HG03108 (cell line): ENCODE results near the gene REEP2.

Experiments used
- ATAC-seq: cut with Tn5 transposase; IDR thresholded peaks from one replicate; pipeline ENCODE4 v1.9.1; 2021; ENCODE audit warnings: moderate library complexity; ENCODE audit not compliant: unreplicated experiment

The REEP2 gene

DNA sequence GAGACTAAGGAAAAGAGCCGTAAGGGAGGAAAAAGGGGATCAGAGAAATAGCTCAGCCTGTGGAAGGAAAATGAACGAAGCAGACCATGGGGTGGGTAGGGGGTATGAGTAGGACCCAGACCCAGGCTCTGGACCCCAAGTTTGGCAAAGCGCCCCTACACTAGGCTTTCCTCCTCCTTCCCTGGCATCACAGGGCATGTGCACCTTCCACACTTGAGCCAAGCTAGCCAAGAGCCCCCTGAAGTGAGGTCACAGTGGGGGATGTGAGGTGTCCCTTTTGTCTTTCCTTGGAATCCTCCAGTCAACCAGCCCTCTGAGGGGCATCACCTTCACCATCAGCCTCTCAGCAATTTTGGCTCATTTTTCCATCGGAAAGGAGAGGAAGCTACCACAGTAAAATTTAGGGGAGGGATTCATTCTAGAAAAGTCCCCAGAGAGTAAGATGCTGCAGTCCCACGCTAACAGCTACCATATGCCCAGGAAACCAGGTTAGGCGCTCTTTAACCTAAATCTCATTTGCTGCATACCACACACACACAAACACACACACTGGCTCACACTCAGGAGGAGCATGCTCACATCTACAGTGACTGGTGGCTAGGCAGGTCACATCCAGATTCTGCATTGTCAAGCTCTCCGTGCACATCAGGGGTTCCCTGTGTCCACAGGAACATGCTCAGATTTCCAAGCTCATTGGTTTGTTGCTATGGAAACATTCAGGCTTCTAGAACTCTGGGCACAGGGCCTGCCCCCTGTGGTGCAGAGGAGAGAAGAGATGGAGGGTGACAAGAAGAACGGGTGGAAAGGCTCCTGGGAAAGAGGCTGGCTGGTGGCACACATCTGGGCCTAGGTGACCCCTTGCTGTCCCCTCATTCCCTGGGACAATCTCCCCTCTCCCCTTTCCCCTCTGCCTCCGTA, 9.9 kb downstream of the REEP2 start:
- no peak for ATAC-seq

DNA sequence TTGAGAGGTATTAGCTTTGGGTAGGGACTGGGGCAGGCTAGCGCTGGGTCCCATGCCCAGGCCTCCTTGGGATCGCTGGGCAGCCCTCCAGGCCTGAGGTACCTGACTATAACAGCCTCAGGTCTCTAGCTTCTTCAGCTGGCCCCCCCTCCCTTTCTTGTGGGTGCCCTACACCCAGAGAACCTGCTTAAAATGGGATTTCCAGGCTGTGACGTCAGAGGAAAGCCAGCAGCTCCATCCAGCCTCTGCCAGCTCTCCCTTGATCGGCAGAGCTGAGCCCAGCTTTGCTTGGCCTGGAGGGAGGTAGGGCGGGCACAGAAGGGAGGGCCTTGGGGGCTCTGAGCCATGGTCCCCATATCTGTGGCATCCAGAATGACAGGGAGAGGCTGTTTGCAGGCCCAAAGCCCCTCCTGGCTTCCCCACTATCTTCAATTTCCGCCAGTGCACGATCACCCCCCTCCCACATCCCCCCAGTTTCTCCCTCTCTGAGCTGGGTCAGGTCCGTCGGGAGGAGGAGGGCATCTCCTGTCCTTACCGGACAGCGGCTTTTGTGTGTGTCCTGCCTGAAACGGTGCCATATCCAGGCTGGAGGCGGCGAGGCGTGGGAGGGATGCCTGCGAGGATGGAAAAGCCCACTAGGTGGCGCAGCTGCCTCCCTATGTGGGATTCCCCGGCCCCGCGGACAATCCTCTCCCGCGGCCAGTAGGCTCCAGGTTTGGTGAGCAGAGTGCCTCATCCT, 10.8 kb downstream of the REEP2 start:
- ATAC-seq: peak; percentile 70

DNA sequence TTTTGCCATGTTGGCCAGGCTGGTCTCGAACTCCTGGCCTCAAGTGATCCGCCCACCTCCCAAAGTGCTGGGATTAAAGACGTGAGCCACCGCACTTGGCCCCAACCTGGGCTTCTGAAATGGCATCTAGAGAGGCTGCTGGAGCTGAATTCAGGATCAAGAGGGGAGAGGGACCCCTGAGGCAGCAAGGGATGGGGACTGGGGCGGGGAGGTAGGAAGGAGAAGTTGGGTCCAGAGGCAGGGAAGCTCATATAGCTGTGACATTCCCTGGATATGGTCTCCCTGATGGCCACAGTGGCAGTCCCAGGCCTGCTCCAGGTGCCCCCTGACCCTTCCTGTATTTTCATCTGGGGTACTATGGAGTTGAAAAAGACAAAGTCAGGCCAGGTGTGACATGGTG, 12.1 kb downstream of the REEP2 start:
- no peak for ATAC-seq

DNA sequence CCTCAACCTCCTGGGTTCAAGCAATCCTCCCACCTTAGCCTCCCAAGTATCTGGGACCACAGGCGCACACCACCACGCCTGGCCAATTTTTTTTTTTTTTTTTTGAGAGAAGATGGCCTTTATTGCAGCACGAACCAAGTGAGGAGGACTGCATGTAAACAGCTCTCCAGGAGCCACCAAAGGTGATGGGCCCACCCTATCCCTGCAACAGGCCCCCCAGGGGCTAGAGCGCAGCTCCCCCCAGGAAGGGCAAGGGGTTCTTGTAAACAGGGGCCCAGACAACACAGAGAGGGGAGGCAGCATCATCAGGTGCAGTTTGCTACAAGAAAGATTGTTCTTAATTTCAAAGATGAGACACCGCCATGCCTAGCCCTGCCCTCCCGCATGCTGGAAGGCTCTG, 13.9 kb downstream of the REEP2 start:
- ATAC-seq: no peak

DNA sequence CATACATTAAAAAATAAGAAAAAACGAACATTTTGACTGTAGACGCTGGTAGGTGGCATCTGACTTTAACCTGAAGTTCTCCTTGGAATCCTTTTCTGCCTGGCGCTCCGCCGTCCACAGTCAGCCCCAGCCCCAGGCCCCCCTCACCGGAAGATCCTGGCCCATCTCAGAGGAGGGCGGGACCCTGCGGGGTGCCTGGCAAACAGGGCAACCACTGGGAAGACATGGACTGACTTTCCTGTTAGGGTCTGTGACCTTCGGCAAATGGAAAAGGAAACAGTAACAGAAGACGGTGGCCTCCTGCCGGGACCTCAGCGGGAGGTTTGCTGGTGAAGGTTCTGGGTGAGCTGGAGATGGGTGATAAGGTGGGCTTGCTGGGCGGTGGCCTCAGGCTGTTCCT, 14.7 kb downstream of the REEP2 start:
- no peak for ATAC-seq

DNA sequence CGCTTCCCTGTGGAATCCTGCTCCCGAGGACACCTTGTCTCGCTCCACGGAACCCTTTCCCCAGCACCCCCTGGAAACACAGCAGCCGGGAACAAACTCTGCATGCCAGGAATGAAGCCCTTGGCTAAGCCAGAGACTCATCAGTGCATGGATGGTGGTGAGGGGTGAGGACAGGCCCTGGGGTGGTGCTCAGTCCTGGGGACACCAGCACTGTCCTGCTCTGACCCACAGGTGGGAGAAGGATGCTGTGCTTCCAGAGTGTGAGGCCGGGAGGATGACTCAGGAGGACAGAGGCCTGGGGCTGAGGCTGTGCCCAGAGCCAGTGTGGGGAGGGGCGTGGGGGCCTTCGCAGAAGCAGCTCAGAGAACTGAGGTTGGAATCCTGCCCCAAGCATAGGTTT, 15.3 kb downstream of the REEP2 start:
- no peak for ATAC-seq

DNA sequence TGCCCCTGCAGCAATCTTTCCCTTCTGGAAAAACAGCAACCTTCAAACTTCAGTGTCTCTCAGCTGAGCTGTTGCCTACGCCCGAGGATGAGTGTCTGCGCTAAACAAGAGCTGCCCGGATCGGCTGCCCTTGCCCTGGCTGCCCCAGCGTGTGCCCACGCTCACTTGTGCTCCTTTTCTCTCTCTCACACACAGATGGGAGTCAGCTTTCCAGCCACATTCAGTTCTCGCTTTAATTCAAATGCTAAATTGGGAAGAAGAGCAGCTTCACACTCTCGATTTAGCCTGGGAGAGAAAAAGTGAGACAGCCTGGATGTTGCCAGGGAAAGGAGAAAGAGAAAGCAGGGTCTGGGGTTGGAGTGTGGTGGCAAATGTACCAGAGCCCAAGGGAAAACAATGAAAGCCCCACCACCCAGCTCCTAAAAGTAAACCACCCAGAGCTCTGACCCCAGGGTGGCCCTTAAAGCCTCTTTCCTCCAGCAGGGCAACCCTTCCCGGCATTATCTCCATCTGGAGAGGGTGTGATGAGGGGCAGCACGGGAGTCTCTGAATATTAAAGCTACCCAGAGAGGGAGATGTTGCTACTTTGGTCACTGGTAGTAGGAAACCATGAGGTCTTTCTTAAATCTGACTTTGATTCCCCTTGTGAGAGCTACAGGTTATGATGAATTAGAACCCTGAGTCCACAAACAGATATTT, 16.5 kb downstream of the REEP2 start:
- no peak for ATAC-seq

DNA sequence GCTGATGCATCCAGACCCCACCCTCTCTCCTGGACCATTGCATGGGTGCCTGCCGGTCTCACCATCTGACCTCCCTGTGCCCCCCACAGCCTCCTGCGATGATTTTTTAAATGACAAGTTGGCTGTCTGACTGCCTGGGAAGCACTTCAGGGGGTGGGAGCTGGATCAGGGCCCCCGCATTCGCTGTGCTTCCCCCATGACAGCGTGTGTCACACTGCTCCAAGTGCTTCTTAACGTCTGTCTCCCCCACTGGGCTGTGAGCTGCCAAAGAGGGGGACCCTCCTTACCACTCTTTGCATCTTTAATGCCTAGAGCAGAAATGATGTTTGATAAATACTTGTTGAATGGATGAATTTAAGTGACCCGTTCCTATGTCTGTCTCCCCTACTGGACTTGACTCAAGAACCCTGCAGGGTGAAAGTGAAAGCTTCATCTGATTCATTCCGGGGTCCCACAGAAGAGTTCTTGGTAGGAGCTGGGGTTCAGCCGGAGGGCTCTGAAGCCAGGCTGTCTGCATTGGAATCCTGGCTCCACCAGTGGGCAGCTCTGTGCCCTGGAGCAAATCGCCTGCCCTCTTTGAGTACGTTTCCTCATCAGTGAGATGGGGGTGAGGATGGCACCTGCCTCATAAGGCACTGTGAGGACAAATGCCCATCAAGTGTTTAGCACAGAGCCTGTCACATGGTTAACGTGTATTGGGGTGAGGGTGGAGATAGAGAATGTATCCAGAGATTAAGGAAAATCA, 18.8 kb downstream of the REEP2 start:
- no peak for ATAC-seq

DNA sequence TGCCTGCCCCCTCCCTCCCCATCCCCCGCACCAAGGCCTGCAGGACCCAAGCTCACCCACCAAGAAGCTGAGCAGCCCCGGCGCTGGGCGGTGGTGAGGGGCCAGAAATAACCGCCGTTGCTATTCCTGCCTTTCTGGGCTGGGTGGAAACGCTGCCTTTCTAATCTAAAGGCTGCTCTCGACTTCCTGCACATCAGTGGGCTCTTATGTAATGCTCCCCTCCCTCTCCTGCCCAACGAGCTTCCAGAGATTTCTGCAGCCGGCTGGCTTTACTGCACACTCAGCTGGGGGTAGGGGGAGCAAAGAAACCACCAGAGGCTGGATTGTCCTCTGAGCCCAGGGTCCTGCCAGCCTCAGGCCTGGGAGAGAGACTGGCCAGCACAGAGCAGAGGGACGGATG, 19.5 kb downstream of the REEP2 start:
- no peak for ATAC-seq

DNA sequence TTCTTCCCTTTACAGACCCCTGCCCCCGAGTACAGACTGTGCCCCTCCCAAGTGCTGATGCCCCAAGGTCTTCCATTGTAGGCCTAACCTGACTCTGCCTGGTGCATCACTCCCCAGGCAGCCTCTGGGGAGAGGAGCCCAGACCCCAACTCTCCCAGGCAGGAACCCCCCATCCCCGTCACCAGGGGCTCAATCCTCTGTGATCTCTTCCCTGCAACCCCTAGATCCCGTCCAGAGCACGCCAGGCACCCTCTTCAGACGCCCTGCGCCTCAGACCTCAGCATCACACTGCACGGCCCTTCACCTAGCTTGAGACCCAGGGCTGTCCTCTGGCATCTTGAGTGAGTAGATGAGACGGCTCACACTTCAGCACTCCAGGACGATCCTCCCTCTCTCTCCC, 20.0 kb downstream of the REEP2 start:
- no peak for ATAC-seq

DNA sequence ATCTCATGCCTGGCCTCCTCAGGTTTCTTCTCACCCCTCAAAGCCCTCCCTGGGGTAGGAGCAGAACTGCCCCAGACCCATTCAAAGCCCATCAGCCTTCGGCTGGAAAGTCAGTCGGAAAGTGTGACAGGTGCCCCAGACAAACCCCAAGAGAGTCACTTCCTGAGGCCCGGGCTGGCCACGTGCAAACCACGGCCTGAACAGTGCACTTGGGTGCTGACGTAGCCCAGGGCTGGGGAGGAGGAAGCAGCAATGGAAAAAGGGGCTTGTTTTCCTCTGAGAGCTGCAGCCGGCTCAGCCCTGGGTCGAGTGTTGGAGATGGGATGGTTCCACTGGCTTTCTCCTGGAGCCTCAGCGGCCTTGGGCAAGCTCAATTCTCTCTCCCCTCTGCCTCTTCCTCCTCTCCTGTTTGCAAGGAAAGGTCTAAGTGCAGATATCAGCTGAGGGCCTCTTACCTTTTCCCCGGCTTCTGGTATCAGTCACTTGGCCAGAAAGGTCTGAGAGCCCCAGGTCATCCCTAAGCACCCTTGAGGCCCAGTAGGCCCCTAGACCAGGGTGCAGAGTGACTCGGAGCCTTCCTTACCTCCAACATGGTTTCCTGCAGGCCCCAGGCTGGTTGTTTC, 20.6 kb downstream of the REEP2 start:
- ATAC-seq: no peak

DNA sequence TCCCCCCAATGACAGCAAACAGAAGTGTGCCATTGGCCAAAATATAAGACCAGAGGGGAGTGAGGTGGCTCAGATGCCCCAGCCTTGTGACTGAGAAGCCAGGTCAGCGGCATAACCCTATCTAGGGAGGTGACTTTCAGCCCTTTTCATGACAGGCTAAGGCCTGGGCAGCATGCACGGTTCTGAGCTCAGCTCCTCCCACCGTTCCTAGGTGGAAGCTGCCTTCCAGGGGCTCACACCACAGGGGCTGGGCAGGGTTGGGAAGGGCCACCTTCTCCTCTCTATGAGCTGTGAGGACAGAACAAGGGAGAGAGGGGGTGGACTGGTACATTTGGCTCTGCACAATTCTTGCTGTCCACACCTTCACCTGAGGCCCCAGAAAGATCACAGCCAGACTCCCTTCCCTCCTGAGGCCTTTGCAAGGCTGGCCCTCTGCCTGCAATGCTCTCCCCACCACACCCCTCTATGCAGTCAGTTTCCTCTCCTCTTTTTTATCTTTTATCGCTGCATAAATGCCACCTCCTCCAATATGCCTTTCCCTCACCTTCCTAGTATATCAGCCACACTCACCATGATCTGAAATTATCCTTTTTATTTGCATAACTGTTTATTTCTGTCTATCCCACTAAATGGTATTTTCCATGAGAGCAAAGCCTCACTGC, 21.3 kb downstream of the REEP2 start:
- no peak for ATAC-seq

DNA sequence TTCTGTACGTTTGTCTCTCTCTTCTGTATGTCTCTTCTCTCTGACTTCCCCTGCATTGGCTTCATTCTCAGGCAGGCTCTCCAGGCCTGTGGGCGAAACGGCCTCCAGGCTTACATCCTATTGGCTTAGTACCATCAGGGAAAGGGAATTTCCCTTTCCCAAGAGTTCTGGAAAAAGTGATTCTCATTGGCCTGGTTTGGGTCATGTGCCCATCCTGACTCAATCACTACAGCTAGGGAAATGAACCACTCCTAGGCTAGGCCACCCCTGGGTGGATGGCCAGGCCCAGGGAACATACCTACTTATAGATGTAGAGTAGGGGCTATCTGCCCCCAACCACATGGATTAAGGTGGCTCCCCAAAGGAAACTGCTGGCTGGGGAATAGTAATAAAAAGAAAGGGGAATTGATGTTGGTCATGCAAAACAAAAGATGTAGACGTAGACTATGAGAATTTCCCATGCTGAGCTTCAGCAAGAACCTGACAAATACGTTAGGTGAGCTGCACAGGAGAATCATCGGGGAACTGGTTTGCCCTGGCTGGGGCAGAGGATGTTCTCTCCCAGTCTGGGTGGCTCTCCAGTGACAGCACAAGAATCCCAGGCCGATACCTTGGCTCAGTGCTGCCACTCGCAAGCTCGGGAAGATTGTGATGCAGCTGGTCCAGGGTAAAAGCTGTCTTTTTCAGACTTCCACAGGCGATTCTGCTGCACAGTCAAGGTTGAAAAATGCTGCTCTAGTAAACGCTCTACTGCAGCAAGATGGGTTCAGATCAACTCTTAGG, 22.7 kb downstream of the REEP2 start:
- no peak for ATAC-seq

DNA sequence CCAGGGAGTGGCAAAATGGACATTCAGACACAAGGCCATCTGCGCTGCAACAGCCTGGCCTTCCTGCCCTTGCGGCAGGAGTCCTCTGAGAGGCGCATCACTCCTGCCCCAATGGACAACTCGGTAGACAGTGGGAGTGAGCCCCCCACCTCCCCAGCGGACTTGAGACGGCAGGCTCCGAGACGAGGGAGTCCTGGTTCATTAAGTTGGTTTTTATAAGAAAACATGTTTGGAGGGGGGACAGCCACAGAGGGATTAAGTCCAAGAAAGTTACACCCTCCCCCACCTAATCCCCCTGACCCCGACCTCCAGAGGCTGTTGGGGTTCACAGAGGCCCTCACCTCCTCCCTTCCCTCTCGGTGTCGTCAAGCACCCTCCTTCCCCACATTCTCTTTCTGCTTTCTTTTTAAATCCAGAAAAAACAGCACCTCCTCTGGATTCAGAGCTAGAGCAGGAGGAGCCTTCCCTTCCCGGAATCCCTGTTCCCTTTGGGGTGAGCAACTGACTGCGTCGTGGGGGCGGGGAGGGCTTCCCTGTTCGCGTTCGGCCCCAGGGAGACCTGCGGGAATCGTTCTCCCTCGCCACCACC, 24.7 kb downstream of the REEP2 start:
- ATAC-seq: no peak

DNA sequence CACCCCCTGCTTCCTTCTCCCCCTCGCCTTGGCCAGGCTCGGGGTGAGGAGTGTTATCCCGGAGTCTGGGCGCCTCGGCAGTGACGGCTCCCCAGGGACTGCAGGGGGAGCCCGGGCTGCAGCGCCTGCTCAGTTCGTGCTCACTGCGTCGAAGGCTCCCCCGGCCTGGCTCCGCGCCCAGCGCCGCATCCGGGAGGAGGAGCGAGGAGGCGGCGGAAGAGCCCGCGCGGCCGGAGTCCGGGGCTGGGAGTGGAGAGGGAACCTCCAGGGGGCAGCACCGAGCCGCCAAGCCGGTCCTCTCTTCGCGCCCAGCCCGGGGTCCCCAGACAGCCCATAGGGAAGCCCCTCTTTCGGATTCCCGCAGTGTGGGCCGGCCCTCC, 25.1 kb downstream of the REEP2 start:
- peak; percentile 48 for ATAC-seq

DNA sequence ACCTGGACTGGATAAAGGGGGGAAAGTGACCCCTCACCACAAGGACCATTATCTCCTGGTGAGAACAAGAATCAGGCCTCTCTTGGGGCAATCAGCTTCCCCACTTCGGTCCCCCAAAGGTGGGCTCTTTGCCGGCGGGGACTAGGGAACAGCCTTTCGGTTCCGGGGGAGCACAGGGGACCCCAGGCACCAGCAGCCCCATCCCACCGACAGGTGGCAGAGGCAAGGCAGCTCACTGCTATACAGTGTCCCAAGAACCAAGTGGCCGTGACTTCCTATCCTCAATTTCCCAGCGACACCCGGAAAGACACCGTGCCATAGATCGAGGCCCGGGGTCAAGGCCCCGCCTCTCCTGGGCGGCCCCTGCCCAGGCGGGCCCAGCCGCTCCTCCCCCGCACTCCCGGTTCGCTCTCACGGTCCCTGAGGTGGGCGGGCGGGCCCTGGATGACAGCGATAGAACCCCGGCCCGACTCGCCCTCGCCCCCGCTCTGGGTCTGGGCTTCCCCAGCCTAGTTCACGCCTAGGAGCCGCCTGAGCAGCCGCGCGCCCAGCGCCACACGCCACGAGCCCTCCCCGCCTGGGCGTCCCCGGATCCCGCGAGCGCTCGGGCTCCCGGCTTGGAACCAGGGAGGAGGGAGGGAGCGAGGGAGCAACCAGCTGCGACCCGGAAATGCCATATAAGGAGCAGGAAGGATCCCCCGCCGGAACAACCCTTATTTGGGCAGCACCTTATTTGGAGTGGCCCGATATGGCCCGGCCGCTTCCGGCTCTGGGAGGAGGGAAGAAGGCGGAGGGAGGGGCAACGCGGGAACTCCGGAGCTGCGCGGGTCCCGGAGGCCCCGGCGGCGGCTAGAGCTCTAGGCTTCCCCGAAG, 25.8 kb downstream of the REEP2 start:
- peak; percentile 71 for ATAC-seq

DNA sequence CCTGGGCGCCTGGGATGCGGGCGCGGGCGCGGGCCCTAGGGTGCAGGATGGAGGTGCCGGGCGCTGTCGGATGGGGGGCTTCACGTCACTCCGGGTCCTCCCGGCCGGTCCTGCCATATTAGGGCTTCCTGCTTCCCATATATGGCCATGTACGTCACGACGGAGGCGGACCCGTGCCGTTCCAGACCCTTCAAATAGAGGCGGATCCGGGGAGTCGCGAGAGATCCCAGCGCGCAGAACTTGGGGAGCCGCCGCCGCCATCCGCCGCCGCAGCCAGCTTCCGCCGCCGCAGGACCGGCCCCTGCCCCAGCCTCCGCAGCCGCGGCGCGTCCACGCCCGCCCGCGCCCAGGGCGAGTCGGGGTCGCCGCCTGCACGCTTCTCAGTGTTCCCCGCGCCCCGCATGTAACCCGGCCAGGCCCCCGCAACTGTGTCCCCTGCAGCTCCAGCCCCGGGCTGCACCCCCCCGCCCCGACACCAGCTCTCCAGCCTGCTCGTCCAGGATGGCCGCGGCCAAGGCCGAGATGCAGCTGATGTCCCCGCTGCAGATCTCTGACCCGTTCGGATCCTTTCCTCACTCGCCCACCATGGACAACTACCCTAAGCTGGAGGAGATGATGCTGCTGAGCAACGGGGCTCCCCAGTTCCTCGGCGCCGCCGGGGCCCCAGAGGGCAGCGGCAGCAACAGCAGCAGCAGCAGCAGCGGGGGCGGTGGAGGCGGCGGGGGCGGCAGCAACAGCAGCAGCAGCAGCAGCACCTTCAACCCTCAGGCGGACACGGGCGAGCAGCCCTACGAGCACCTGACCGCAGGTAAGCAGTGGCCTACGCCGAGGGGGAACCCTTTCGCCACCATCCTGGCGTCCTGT, 26.6 kb downstream of the REEP2 start, which contains the start of gene EGR1:
TSS of gene EGR1 (plus strand) at position 219 of the 864 bp plus-strand sequence. CDS start at position 502, 283 bp downstream.
- peak; percentile 44 for ATAC-seq
